Glutamatergic neuron (in vitro differentiated cells): ENCODE results near the gene SLC38A10. TPM values are rescaled to one million over a fixed set of nuclear protein-coding genes. Genes with fewer than 3 reads are reported as not detected.
"Not testable (repeated sequence)": the region's sequence is repeated elsewhere in the genome, so short reads cannot be mapped to it uniquely, and the experiment has no call there.

ENCODE experiments used
- DNase-seq: peaks from one replicate; pipeline ENCODE4 v3.0.0; 2022
- H3K27ac Mint-ChIP-seq: one replicate; pipeline ENCODE4 v1.8.0; 2020; ENCODE audit warnings: mild to moderate bottlenecking, mixed read lengths, inconsistent platforms; ENCODE audit not compliant: unreplicated experiment
- H3K27me3 Mint-ChIP-seq: one replicate; pipeline ENCODE4 v1.8.0; 2020; ENCODE audit warnings: mild to moderate bottlenecking, moderate library complexity, mixed read lengths, inconsistent platforms; ENCODE audit not compliant: unreplicated experiment
- H3K36me3 Mint-ChIP-seq: one replicate; pipeline ENCODE4 v1.8.0; 2020; ENCODE audit warnings: mild to moderate bottlenecking, mixed read lengths, inconsistent platforms; ENCODE audit not compliant: unreplicated experiment
- H3K4me1 Mint-ChIP-seq: one replicate; pipeline ENCODE4 v1.8.0; 2020; ENCODE audit warnings: mild to moderate bottlenecking, low read depth, mixed read lengths, inconsistent platforms; ENCODE audit not compliant: unreplicated experiment
- H3K4me3 Mint-ChIP-seq: one replicate; pipeline ENCODE4 v1.8.0; 2020; ENCODE audit warnings: mild to moderate bottlenecking, mixed read lengths, inconsistent platforms; ENCODE audit not compliant: unreplicated experiment
- H3K9me3 Mint-ChIP-seq: one replicate; pipeline ENCODE4 v1.8.0; 2020; ENCODE audit warnings: mild to moderate bottlenecking, moderate library complexity, mixed read lengths, inconsistent platforms; ENCODE audit not compliant: unreplicated experiment
- total RNA-seq: library from RNA; stranded (reverse); fragmentation: NEBNext Ultra II Directional; extraction: Animal tissue kit (Norgen Biotek cat#: 25700); gene quantifications from one replicate; pipeline ENCODE4 v1.2.1, GENCODE V29; 2021; ENCODE audit not compliant: unreplicated experiment
- TF ChIP-seq, protein P1 (sequence below): fragments of 200-600 bp; sonication (generic); IDR thresholded peaks from one replicate; pipeline ENCODE4 v1.5.0; 2021; ENCODE audit not compliant: partially characterized antibody, unreplicated experiment

SLC38A10 gene
- total RNA-seq, 1 donor from 2014 or later, result 92.4 TPM

- Mint-ChIP-seq H3K4me3 (peak overlapping the region; percentile 47), H3K36me3 (peaks cover 15% of the 10 kb centered on the region), H3K9me3 (peaks cover 10% of the 10 kb centered on the region), H3K4me1 (peaks cover 4% of the 10 kb centered on the region), H3K27ac (no peak overlapping the region), H3K27me3 (peaks cover 9% of the 10 kb centered on the region)
- TF ChIP-seq, protein P1, sequence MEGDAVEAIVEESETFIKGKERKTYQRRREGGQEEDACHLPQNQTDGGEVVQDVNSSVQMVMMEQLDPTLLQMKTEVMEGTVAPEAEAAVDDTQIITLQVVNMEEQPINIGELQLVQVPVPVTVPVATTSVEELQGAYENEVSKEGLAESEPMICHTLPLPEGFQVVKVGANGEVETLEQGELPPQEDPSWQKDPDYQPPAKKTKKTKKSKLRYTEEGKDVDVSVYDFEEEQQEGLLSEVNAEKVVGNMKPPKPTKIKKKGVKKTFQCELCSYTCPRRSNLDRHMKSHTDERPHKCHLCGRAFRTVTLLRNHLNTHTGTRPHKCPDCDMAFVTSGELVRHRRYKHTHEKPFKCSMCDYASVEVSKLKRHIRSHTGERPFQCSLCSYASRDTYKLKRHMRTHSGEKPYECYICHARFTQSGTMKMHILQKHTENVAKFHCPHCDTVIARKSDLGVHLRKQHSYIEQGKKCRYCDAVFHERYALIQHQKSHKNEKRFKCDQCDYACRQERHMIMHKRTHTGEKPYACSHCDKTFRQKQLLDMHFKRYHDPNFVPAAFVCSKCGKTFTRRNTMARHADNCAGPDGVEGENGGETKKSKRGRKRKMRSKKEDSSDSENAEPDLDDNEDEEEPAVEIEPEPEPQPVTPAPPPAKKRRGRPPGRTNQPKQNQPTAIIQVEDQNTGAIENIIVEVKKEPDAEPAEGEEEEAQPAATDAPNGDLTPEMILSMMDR, result no peak
- DNase-seq, result no peak
Observed at GRCh38 chr17:81229666-81229920, 65.5 kb downstream of the SLC38A10 start.

GRCh38 chr17:81228834-81229665 is 66.1 kb downstream of the SLC38A10 start:
- TF ChIP-seq, protein P1, result no peak
- H3K36me3 Mint-ChIP-seq, result peaks cover 15% of the 10 kb centered on the region
- H3K4me1 Mint-ChIP-seq, result peaks cover 4% of the 10 kb centered on the region
- no peak overlapping the region for H3K27ac Mint-ChIP-seq
- peak; percentile 23 for DNase-seq
- H3K27me3 Mint-ChIP-seq, result peaks cover 9% of the 10 kb centered on the region
- H3K4me3 Mint-ChIP-seq, result no peak overlapping the region
- H3K9me3 Mint-ChIP-seq, result peaks cover 10% of the 10 kb centered on the region

DNA sequence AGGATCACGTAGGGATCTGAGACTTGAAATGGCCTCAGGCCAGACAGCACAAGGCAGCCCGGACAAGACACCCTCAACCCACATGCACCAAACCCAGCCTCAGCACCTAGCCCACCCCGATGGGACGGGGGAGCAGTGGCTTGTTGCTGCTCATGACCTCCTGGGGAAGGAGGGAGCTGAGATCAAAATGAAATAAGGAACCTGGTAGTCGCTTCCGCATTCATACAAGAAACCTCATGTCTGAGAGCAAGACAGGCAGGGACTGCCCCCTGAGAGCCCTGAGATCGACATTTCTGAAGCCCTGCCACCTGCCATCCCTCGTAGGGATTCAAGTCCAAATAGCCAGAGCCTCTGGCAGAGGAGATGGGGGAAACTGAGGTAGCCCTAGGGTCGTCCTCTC is 66.7 kb downstream of the SLC38A10 start:
- DNase-seq, result peak; percentile 12
- TF ChIP-seq, protein P1, result no peak
- Mint-ChIP-seq H3K27ac (peak overlapping the region; percentile 39), H3K27me3 (peaks cover 11% of the 10 kb centered on the region), H3K4me1 (peaks cover 9% of the 10 kb centered on the region), H3K9me3 (peaks cover 13% of the 10 kb centered on the region), H3K4me3 (peak overlapping the region; percentile 18), H3K36me3 (peaks cover 15% of the 10 kb centered on the region)

DNA sequence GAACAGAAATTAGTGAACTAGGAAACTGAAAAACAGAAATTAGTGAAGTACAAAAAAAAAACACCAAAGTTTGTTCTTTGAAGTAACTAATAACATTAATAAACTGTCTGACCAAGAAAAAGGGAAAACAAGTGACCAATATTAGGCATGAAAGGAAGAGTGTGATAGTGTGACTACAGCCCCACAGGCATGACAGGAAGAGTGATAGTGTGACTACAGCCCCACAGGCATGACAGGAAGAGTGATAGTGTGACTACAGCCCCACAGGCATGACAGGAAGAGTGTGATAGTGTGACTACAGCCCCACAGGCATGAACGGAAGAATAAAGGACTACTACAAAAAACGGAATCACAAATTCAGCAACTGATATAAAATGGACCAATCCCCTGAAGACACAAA is 67.5 kb downstream of the SLC38A10 start:
- not testable (repeated sequence) for H3K4me1 Mint-ChIP-seq, H3K4me3 Mint-ChIP-seq, DNase-seq
- H3K27me3 Mint-ChIP-seq, result peaks cover 11% of the 10 kb centered on the region
- H3K27ac Mint-ChIP-seq, result peak overlapping the region; percentile 1
- H3K36me3 Mint-ChIP-seq, result peaks cover 15% of the 10 kb centered on the region
- peaks cover 13% of the 10 kb centered on the region for H3K9me3 Mint-ChIP-seq

GRCh38 chr17:81223762-81224130 is 71.4 kb downstream of the SLC38A10 start:
- no peak overlapping the region for H3K27ac Mint-ChIP-seq

More at GRCh38 chr17:81223762-81224130, 71.4 kb downstream of the SLC38A10 start:
- H3K4me3 Mint-ChIP-seq, result peak overlapping the region; percentile 91
- peaks cover 13% of the 10 kb centered on the region for H3K4me1 Mint-ChIP-seq
- H3K36me3 Mint-ChIP-seq, result peaks cover 10% of the 10 kb centered on the region
- H3K9me3 Mint-ChIP-seq, result peaks cover 13% of the 10 kb centered on the region
- H3K27me3 Mint-ChIP-seq, result peaks cover 4% of the 10 kb centered on the region
- DNase-seq, result no peak
- TF ChIP-seq, protein P1, result no peak
